Measurements from ENCODE around the gene ZNF530.

Gene ZNF530

GRCh38 chr19:57599761-57600383 lies at the start of gene ZNF530:
Gene ZNF530, plus strand, starts transcription at chr19:57599885. Its CDS starts 4,461 bp downstream, at chr19:57604346.
- DNase-seq = peak; percentile 88 to 99 (median 95)
- intact Hi-C loops (cut with DNase I) = no loop called here

GRCh38 chr19:57552432-57552831 lies 47.3 kb upstream of the ZNF530 start:
- DNase-seq = no peak

GRCh38 chr19:57557659-57558058 lies 42.0 kb upstream of the ZNF530 start:
- no peak for DNase-seq
- intact Hi-C loops (cut with DNase I) = no loop called here

More at GRCh38 chr19:57552432-57552831, 47.3 kb upstream of the ZNF530 start:
- intact Hi-C loops (cut with DNase I) = no loop called here

- no peak for DNase-seq
- intact Hi-C loops (cut with DNase I) = no loop called here
Measured at GRCh38 chr19:57558525-57558924, 41.2 kb upstream of the ZNF530 start.

- intact Hi-C loops (cut with DNase I) = no loop called here
- peak in 4 of 10 donors; percentile 3 to 74 (median 8) for DNase-seq
Measured at GRCh38 chr19:57559008-57559403, 40.7 kb upstream of the ZNF530 start.

GRCh38 chr19:57559404-57560025 lies 40.2 kb upstream of the ZNF530 start, which contains the start of gene ZNF550:
Gene ZNF550, minus strand, starts transcription at chr19:57559863. Its CDS starts 181 bp downstream, at chr19:57559682.
- intact Hi-C loops (cut with DNase I) = no loop called here
- DNase-seq = peak; percentile 84 to 99 (median 93)

- peak in 4 of 10 donors; percentile 9 to 84 (median 46) for DNase-seq
- intact Hi-C loops (cut with DNase I) = no loop called here
Measured at GRCh38 chr19:57560049-57560491, 39.6 kb upstream of the ZNF530 start.

- intact Hi-C loops (cut with DNase I) = no loop called here
- DNase-seq = no peak
Measured at GRCh38 chr19:57563547-57563946, 36.1 kb upstream of the ZNF530 start.

- intact Hi-C loops (cut with DNase I) = no loop called here
- no peak for DNase-seq
Measured at GRCh38 chr19:57566396-57567265, 33.1 kb upstream of the ZNF530 start.

- intact Hi-C loops (cut with DNase I) = no loop called here
- DNase-seq = no peak
Measured at GRCh38 chr19:57570707-57571106, 29.0 kb upstream of the ZNF530 start.

GRCh38 chr19:57572415-57572947 lies 27.2 kb upstream of the ZNF530 start:
- DNase-seq = no peak
- intact Hi-C loops (cut with DNase I) = no loop called here

GRCh38 chr19:57576661-57577060 lies 23.0 kb upstream of the ZNF530 start:
- no peak for DNase-seq
- intact Hi-C loops (cut with DNase I) = loop anchor here (5.0 kb wide), 1 partner anchor 106 kb away; the partner anchor contains the start of gene ZNF551

- intact Hi-C loops (cut with DNase I) = loop anchor here (2.0 to 5.0 kb wide), 2 partner anchors 92 to 104 kb away; partner anchors contain the start of genes ZNF419 and ZNF551
- peak; percentile 92 to 99 (median 97) for DNase-seq
Measured at GRCh38 chr19:57578487-57579205, 21.0 kb upstream of the ZNF530 start, which contains the start of gene ZNF416. Gene ZNF416, minus strand, starts transcription at chr19:57578911. Its CDS starts 207 bp downstream, at chr19:57578704.

- no peak for DNase-seq
- intact Hi-C loops (cut with DNase I) = no loop called here
Measured at GRCh38 chr19:57583104-57583520, 16.6 kb upstream of the ZNF530 start.

- intact Hi-C loops (cut with DNase I) = no loop called here
- peak; percentile 93 to 99 (median 96) for DNase-seq
Measured at GRCh38 chr19:57583521-57584416, 15.9 kb upstream of the ZNF530 start, which contains the start of gene ZIK1. Gene ZIK1, plus strand, starts transcription at chr19:57584145. Its CDS starts 212 bp downstream, at chr19:57584357.

GRCh38 chr19:57587529-57587928 lies 12.2 kb upstream of the ZNF530 start:
- intact Hi-C loops (cut with DNase I) = no loop called here
- DNase-seq = no peak

GRCh38 chr19:57599377-57599760 lies 316 bp upstream of the ZNF530 start:
- intact Hi-C loops (cut with DNase I) = no loop called here

GRCh38 chr19:57606931-57607330 lies 7.2 kb downstream of the ZNF530 start:
- intact Hi-C loops (cut with DNase I) = no loop called here
- DNase-seq = no peak

More at GRCh38 chr19:57599377-57599760, 316 bp upstream of the ZNF530 start:
- no peak for DNase-seq

- intact Hi-C loops (cut with DNase I) = no loop called here
- DNase-seq = no peak
Measured at GRCh38 chr19:57611113-57611512, 11.4 kb downstream of the ZNF530 start.

Measured in posterior cingulate gyrus (tissue), 11 donors.